KG1 (cell line): Measurements from ENCODE around the gene HSPA12A.

Experiments used
- DNase-seq: peaks from one replicate; lab custom pipeline; 2025; lab: John Stamatoyannopoulos, UW

Gene HSPA12A

GRCh38 chr10:116665541-116666125 is 76.7 kb downstream of the HSPA12A start:
- no peak for DNase-seq

DNA sequence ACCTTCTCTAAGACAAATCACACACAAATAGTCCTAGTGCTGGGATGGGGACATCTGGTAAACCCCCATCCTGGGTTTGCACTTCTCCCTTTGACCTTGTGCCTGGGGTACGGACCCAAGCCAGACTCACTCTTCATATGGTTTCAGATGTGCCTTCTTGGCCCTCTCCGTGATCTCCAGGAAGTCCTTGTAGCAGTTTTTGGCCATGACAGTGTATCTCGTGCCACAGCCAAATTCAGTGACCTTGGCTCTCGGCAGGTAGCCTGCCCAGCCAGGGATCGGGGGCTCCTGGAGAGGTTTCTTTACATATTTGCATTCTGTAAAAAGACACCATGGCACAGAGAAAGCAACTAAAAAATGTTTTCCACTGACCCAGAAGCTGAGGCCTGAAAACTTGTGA is 77.7 kb downstream of the HSPA12A start:
- no peak for DNase-seq

DNA sequence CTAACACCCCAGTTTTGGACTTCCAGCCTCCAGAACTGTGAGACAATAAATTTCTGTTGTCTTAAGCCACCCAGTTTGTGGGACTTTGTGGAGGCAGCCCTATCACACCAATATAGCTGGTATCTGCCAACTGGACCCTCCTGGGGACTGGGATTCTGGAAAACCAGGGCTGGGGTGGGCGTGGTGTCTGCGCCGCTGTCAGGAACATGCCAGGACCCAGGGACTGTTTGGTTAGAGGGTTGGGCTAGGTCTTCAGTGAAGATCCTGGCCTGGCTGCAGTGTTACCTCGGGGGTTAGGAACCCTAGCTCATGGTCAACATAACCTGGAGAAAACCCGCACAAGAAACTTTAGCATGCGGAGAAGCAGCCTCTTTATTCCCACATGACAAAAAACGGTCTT is 79.0 kb downstream of the HSPA12A start:
- DNase-seq, result no peak

- DNase-seq, result no peak
Measured at GRCh38 chr10:116660860-116661259, 81.5 kb downstream of the HSPA12A start.

GRCh38 chr10:116659049-116659670 is 83.2 kb downstream of the HSPA12A start:
- DNase-seq, result no peak

- DNase-seq, result no peak
Measured at GRCh38 chr10:116657863-116658551, 84.4 kb downstream of the HSPA12A start.

DNA sequence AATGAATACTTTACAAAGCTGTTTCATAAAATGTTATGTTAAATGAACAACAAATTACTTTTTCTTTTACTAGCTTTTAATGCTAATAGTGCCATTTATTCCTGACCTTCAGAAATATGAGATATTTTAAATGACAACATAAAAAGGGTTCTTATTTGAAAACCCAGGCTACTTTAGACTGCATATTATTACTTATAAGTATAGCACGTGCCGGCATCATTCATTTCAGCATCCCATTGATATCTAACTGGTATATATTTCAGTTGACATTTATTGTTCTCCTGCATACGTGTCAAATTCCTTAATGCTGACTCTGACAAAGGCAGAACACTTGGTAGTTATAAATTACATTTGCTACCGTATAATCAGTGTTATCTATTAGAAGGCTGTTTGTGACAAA is 86.3 kb downstream of the HSPA12A start:
- DNase-seq, result no peak

DNA sequence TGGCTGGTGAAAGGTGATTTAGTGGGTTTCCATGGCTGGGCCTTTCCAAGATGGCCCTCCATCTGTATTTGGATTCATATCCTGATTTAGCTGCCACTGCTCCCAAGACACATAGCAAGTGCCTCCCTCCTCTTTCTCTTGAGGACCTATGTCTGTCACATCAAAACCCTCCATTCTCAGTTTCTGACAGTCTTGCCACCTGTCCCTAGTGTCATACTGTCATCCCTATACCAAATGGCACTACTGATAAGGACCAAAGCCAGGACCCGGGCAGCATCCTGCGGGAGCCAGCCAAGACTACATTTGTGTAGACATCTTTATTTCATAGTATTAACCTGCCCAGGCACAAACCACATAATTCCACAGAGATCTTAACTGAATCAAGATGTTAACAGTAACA is 86.8 kb downstream of the HSPA12A start:
- DNase-seq, result no peak

- no peak for DNase-seq
Measured at GRCh38 chr10:116654816-116655215, 87.5 kb downstream of the HSPA12A start.

DNA sequence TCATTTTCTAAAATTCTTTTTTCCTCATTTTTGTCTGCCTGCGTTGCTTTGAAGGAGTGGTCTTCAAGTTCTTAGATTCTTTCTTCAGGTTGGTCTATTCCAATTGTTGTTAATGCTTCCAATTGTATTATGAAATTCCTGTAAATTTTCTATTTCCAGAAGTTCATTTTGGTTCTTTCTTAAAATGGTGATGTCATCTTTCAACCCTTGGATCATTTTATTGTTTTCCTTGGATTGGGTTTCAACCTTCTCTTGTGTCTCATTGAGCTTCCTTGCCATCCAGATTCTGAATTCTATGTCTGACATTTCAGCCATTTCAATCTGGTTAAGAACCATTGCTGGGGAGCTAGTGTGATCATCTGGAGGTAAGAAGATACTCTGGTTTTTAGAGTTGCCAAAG is 88.5 kb downstream of the HSPA12A start:
- DNase-seq, result no peak

- no peak for DNase-seq
Measured at GRCh38 chr10:116648903-116649302, 93.5 kb downstream of the HSPA12A start.

GRCh38 chr10:116646502-116646901 is 95.9 kb downstream of the HSPA12A start:
- DNase-seq, result no peak

- DNase-seq, result no peak
Measured at GRCh38 chr10:116637830-116638229, 104.5 kb downstream of the HSPA12A start.

- DNase-seq, result no peak
Measured at GRCh38 chr10:116636976-116637375, 105.4 kb downstream of the HSPA12A start.

GRCh38 chr10:116636385-116636784 is 106.0 kb downstream of the HSPA12A start:
- DNase-seq, result no peak

DNA sequence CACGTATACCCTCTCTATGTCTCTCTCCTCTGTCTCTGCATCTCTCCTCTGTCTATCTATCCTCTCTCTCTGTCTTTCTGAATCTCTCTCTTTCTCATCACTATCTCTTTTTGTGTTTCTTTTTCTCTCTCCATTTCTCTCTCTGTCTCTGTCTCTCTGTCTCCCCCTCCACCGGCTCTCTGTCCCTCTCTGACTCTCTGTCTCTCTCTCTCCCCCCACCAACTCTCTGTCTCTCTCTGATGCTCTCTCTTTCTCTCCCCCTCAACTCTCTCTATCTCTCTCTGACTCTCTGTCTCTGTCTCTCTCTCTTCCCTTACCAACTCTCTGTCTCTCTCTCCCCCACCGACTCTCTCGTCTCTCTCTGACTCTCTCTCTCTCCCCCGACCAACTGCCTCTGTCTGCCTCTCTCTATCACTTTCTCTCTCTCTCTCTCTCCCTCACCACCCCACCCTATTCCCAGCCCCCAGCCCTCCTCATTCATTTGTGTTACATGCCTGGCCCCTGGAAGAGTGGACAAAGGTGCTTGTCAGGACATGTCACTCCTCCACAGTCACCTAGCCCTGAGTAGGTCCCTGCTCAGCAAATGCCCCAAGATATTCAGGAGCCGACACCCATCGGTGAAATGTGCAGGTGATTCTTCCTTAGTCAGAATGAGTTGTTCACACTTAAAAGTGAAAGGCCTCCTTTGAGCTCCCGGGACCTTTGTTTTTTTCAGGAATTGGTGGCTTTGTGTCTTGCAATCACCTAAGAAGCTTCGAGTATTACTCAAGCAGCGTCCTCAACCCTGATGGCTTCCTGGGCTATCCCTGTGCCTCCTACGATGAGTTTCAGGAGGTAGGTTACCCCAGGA is 108.0 kb downstream of the HSPA12A start:
- no peak for DNase-seq

DNA sequence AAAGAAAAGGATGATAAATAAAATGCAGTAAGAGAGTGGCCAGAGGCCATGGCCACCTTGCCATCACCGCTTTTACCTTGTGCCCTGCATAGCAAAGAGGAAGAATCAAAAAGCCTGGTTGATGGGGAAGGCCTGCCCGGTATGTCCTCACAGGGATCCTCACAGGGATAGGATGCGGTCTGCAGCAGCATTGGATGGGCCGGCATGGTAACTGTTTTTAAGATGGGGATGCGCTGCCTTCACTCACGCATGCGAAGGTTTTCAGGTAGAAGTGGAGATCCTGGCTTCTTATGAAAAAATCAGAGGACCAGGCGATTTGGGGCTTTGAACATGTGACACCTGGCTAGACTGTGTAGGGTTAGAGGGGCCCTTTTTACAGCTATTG is 109.2 kb downstream of the HSPA12A start:
- DNase-seq, result no peak

- no peak for DNase-seq
Measured at GRCh38 chr10:116632596-116633215, 109.7 kb downstream of the HSPA12A start.

GRCh38 chr10:116631871-116632295 is 110.5 kb downstream of the HSPA12A start:
- no peak for DNase-seq

DNA sequence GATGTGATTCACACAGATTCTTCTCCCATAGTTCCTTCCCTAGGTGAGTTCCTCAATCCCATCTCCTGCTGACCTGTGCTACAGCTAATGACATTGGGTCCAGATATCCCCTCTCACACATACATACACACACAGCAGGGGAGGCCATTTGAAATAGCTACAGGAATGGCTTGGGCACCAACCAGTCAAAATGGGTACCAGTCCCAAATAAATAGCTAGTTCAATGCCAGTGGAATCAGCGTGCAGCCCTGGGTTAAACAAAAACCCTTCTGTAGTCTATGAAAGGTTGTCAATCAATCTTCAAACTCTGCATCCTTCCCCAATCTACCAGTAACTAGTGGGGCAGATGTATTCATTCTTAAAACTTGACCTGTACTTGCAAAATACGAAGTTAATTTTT is 112.3 kb downstream of the HSPA12A start:
- no peak for DNase-seq

- DNase-seq, result no peak
Measured at GRCh38 chr10:116629340-116629739, 113.0 kb downstream of the HSPA12A start.

- DNase-seq, result no peak
Measured at GRCh38 chr10:116627386-116627933, 114.9 kb downstream of the HSPA12A start.
